ENCODE measurements around the gene REG3A. TPM values are rescaled to one million over a fixed set of nuclear protein-coding genes. Genes with fewer than 3 reads are reported as not detected.

REG3A gene
- total RNA-seq, 1 experiment from 2014 or later, result not detected

- no peak for TF ChIP-seq CTCF (conservative IDR thresholded peaks at IDR 0.05)
- H3K4me2 ChIP-seq (ENCODE audit: insufficient read depth, insufficient read length, low read length), result no peak overlapping the region
- no peak overlapping the region for H2BK15ac ChIP-seq (ENCODE audit: low read depth, low read length)
- no peak overlapping the region for H3K4ac ChIP-seq (ENCODE audit: low read depth, low read length)
- H2BK5ac ChIP-seq (ENCODE audit: insufficient read length, low read length), result no peak overlapping the region
- Mint-ChIP-seq H3K4me1 (peaks cover 5% of the 10 kb centered on the region in 2 experiments; a peak in 1 of 4 replicates), H3K27ac (no peak overlapping the region), H3K36me3 (ENCODE audit: insufficient read depth in 1 of 3, low read depth in 3 of 3) (no peaks in the 10 kb centered on the region), H3K4me3 (no peak overlapping the region), H3K9me3 (no peaks in the 10 kb centered on the region), H3K27me3 (ENCODE audit: low read depth) (no peaks in the 10 kb centered on the region)
- H2AFZ ChIP-seq (ENCODE audit: low read length), result no peak overlapping the region
- H2BK12ac ChIP-seq (ENCODE audit: insufficient read length, low read depth, low read length), result no peak overlapping the region
- H3K23me2 ChIP-seq (ENCODE audit: insufficient read length, low read depth, low read length, poor library complexity, severe bottlenecking), result no peaks in the 10 kb centered on the region
- DNase-seq, result no peak
- no peak overlapping the region for H2BK120ac ChIP-seq (ENCODE audit: low read depth, low read length, poor library complexity, severe bottlenecking)
- no CpG with 5 or more reads among the region's 3 CpGs for WGBS (ENCODE audit: extremely low coverage, insufficient read length, low lambda C conversion rate)
- no peak overlapping the region for H4K91ac ChIP-seq (ENCODE audit: insufficient read length, low read depth, low read length)
- no peaks in the 10 kb centered on the region for H3K79me1 ChIP-seq (ENCODE audit: insufficient read depth, low read depth, low read length, poor library complexity, severe bottlenecking)
- no peak overlapping the region for H3K9ac ChIP-seq (ENCODE audit: extremely low read depth, insufficient read length, low read length)
- H3K9me3 ChIP-seq (ENCODE audit: control insufficient read depth, low read depth, low read length), result no peaks in the 10 kb centered on the region
- no peak overlapping the region for H4K8ac ChIP-seq (replicated peaks; ENCODE audit: insufficient read length, low read depth, low read length)
- H3K56ac ChIP-seq (ENCODE audit: insufficient read length, low read depth, low read length), result no peak overlapping the region
- no peak overlapping the region for H3K23ac ChIP-seq (ENCODE audit: insufficient read length, low read depth, low read length)
- H3K14ac ChIP-seq (ENCODE audit: insufficient read depth, low read length), result no peak overlapping the region
- H3K27me3 ChIP-seq (ENCODE audit: insufficient read depth, low read length), result no peaks in the 10 kb centered on the region
- H3T11ph ChIP-seq (ENCODE audit: low read length), result no peak overlapping the region
- no peak overlapping the region for H2BK20ac ChIP-seq (ENCODE audit: low read depth, low read length, poor library complexity, severe bottlenecking)
- no peak overlapping the region for H3K27ac ChIP-seq (ENCODE audit: insufficient read length, low read depth, low read length)
- no peak overlapping the region for H4K5ac ChIP-seq (ENCODE audit: insufficient read length, low read depth, low read length)
- no peak overlapping the region for H3K18ac ChIP-seq (ENCODE audit: insufficient read length, low read depth, low read length)
- H4K20me1 ChIP-seq (ENCODE audit: control insufficient read depth, insufficient read depth, insufficient read length), result no peaks in the 10 kb centered on the region
- H2AK5ac ChIP-seq (ENCODE audit: insufficient read length, low read length), result no peak overlapping the region
- H3K79me2 ChIP-seq (ENCODE audit: insufficient read depth, low read length), result no peaks in the 10 kb centered on the region
- no peaks in the 10 kb centered on the region for H3K4me1 ChIP-seq (ENCODE audit: insufficient read depth, low read length)
These were observed 31.1 kb downstream of the REG3A start for GRCh38 chr2:79128406-79128805.

Measured in H9 (cell line).